ENCODE data around the gene GLIPR2.

DNA sequence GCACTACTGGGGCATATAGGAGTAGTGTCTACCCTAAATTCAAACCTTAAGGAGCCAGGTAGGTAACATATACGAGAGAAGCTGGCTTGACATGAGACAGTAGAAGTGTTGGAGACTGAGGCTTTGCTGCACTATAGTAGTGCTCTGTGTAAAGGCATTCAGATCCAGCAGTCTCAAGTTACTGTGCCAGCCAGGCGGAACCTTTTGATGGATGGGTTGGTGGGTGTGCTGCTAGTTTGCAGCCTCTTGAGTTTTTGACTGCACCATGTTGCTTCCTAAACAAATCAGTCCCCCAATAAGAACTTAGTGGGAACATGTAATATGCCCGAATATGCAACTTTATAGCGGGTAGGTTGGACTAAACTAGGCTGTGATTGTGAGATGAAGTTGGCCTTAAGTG lies 55.7 kb downstream of the GLIPR2 start:
- TF ChIP-seq GATA2 (IDR thresholded peaks at IDR 0.05; ENCODE audit: low read depth, low read length) (no peak), GATA3 (IDR thresholded peaks at IDR 0.05; ENCODE audit: low read depth, low read length) (no peak)
